WTC11 (cell line): ENCODE results near the gene PDZRN3. TPM values are rescaled to one million over a fixed set of nuclear protein-coding genes. Genes with fewer than 3 reads are reported as not detected.

Source experiments
- ATAC-seq: fragments of 200-7000 bp; cut with Tn5 transposase; 2 replicates; pipeline ENCODE4 v1.10.0; 2021; ENCODE audit warnings: mild to moderate bottlenecking, moderate library complexity
- CTCF ChIA-PET: fragments of 300-600 bp; sonication (Branson Sonifier 250); formaldehyde crosslinking; loops from one replicate; lab custom pipeline; 2021; ENCODE audit warnings: antibody characterized with exemption; lab: Charles Lee
- POLR2A ChIA-PET: fragments of 350-600 bp; sonication (Branson Sonifier 250); formaldehyde crosslinking; loops from one replicate; lab custom pipeline; 2021; ENCODE audit warnings: antibody characterized with exemption; lab: Charles Lee
- DNase-seq: peaks from one replicate; pipeline ENCODE4 v3.0.0; 2021; ENCODE audit warnings: low spot score
- H3K27ac Mint-ChIP-seq: 2 replicates; pipeline ENCODE4 v1.8.0; 2021; ENCODE audit warnings: mixed read lengths
- H3K27me3 Mint-ChIP-seq: 2 replicates; pipeline ENCODE4 v1.8.0; 2021; ENCODE audit warnings: low read depth, mild to moderate bottlenecking, moderate library complexity, mixed read lengths
- H3K36me3 Mint-ChIP-seq: 2 replicates; pipeline ENCODE4 v1.8.0; 2021; ENCODE audit warnings: mixed read lengths
- H3K4me1 Mint-ChIP-seq: 2 replicates; pipeline ENCODE4 v1.8.0; 2022; ENCODE audit warnings: mixed read lengths
- H3K4me3 Mint-ChIP-seq: 2 replicates; pipeline ENCODE4 v1.8.0; 2021; ENCODE audit warnings: mild to moderate bottlenecking, moderate library complexity, mixed read lengths
- H3K9me3 Mint-ChIP-seq: 2 replicates; pipeline ENCODE4 v1.8.0; 2021; ENCODE audit warnings: mixed read lengths
- ATF2 ChIP-seq: sonication (generic); formaldehyde crosslinking; IDR thresholded peaks from 2 replicates; pipeline ENCODE4 v1.8.1; 2022; ENCODE audit warnings: low read depth, missing genetic modification reagents, borderline replicate concordance
- E2F5 ChIP-seq: sonication (generic); formaldehyde crosslinking; IDR thresholded peaks from 2 replicates; pipeline ENCODE4 v1.8.1; 2022; ENCODE audit warnings: mild to moderate bottlenecking, moderate library complexity, missing genetic modification reagents
- ELF4 ChIP-seq: sonication (generic); formaldehyde crosslinking; IDR thresholded peaks from 2 replicates; pipeline ENCODE4 v1.8.1; 2022; ENCODE audit warnings: low read depth, mild to moderate bottlenecking, moderate library complexity, missing genetic modification reagents
- ERG ChIP-seq: fragments of 250-450 bp; sonication (Bioruptor Pico); IDR thresholded peaks from 2 replicates; pipeline ENCODE4 v1.8.0; 2021; ENCODE audit warnings: mild to moderate bottlenecking
- ESRRA ChIP-seq: sonication (generic); formaldehyde crosslinking; IDR thresholded peaks from 2 replicates; pipeline ENCODE4 v1.8.1; 2022; ENCODE audit warnings: mild to moderate bottlenecking, missing genetic modification reagents, borderline replicate concordance
- FOXK1 ChIP-seq: sonication (generic); formaldehyde crosslinking; IDR thresholded peaks from 2 replicates; pipeline ENCODE4 v1.8.0; 2022; ENCODE audit warnings: mild to moderate bottlenecking, moderate library complexity, missing genetic modification reagents
- FOXP1 ChIP-seq: sonication (generic); formaldehyde crosslinking; IDR thresholded peaks from 2 replicates; pipeline ENCODE4 v1.8.0; 2022; ENCODE audit warnings: missing genetic modification reagents, mild to moderate bottlenecking, moderate library complexity, borderline replicate concordance
- FOXP4 ChIP-seq: sonication (generic); formaldehyde crosslinking; IDR thresholded peaks from 2 replicates; pipeline ENCODE4 v1.8.0; 2022; ENCODE audit warnings: mild to moderate bottlenecking, missing genetic modification reagents
- KAT7 ChIP-seq: sonication (generic); formaldehyde crosslinking; IDR thresholded peaks from 2 replicates; pipeline ENCODE4 v1.8.1; 2023; ENCODE audit warnings: missing genetic modification reagents, mild to moderate bottlenecking, borderline replicate concordance
- MLX ChIP-seq: sonication (generic); formaldehyde crosslinking; IDR thresholded peaks from 2 replicates; pipeline ENCODE4 v1.8.1; 2023; ENCODE audit warnings: mild to moderate bottlenecking, missing genetic modification reagents, moderate library complexity
- MXD4 ChIP-seq: fragments of 250-450 bp; sonication (Bioruptor Pico); IDR thresholded peaks from 2 replicates; pipeline ENCODE4 v1.8.0; 2021; ENCODE audit warnings: mild to moderate bottlenecking, moderate library complexity, borderline replicate concordance
- NFATC4 ChIP-seq: fragments of 250-450 bp; sonication (Bioruptor Pico); IDR thresholded peaks from 2 replicates; pipeline ENCODE4 v1.9.0; 2021; ENCODE audit warnings: mild to moderate bottlenecking
- NFE2L1 ChIP-seq: sonication (generic); formaldehyde crosslinking; IDR thresholded peaks from 2 replicates; pipeline ENCODE4 v1.8.1; 2023; ENCODE audit warnings: missing genetic modification reagents
- NR3C1 ChIP-seq: sonication (generic); formaldehyde crosslinking; conservative IDR thresholded peaks from 2 replicates; pipeline ENCODE4 v1.8.1; 2023; ENCODE audit warnings: low read depth, mild to moderate bottlenecking, missing genetic modification reagents
- PRRX2 ChIP-seq: fragments of 250-450 bp; sonication (Bioruptor Pico); IDR thresholded peaks from 2 replicates; pipeline ENCODE4 v1.8.0; 2021; ENCODE audit warnings: mild to moderate bottlenecking
- SP1 ChIP-seq: sonication (generic); formaldehyde crosslinking; conservative IDR thresholded peaks from 2 replicates; pipeline ENCODE4 v1.8.1; 2022; ENCODE audit warnings: missing genetic modification reagents
- ZNF138 ChIP-seq: sonication (generic); formaldehyde crosslinking; conservative IDR thresholded peaks from 2 replicates; pipeline ENCODE4 v1.8.1; 2022; ENCODE audit warnings: mild to moderate bottlenecking, moderate library complexity, missing genetic modification reagents
- total RNA-seq: library from RNA; stranded (reverse); gene quantifications from 3 replicates; pipeline ENCODE4 v1.2.3, GENCODE V29; 2021
- TF ChIP-seq, protein P1 (sequence below): fragments of 250-450 bp; sonication (Bioruptor Pico); IDR thresholded peaks from 2 replicates; pipeline ENCODE4 v1.9.0; 2021; ENCODE audit warnings: mild to moderate bottlenecking, borderline replicate concordance

Gene PDZRN3
- total RNA-seq, 1 experiment from 2014 or later, result 9.5 TPM

GRCh38 chr3:73513260-73513659 is 111.5 kb downstream of the PDZRN3 start (continued):
- no peak for TF ChIP-seq ESRRA (CRISPR knock-in tag)
- TF ChIP-seq E2F5 (CRISPR knock-in tag), result no peak
- no peak for TF ChIP-seq MXD4 (CRISPR knock-in tag)
- TF ChIP-seq, all 79 proteins: peak for 0

GRCh38 chr3:73511571-73512525 is 112.9 kb downstream of the PDZRN3 start:
- H3K36me3 Mint-ChIP-seq, result no peaks in the 10 kb centered on the region
- H3K4me1 Mint-ChIP-seq, result peaks cover 56% of the 10 kb centered on the region
- ATAC-seq (peak; percentile 73), DNase-seq (no peak)
- H3K27me3 Mint-ChIP-seq, result peaks cover 49% of the 10 kb centered on the region
- peak overlapping the region; percentile 24 for H3K4me3 Mint-ChIP-seq
- ChIA-PET POLR2A (interaction anchor here (0.7 kb wide), 1 partner anchor 1516 kb away, joined by 3 read pairs; no protein-coding TSS in a partner anchor), CTCF (interaction anchor here (0.8 to 1.4 kb wide), 2 partner anchors 9 to 112 kb away, joined by 3 to 4 read pairs; no protein-coding TSS in a partner anchor)
- H3K27ac Mint-ChIP-seq, result no peak overlapping the region
- peak; percentile 70; the same call in 1 of the 2 replicates for TF ChIP-seq FOXK1 (CRISPR knock-in tag)
- TF ChIP-seq, protein P1, sequence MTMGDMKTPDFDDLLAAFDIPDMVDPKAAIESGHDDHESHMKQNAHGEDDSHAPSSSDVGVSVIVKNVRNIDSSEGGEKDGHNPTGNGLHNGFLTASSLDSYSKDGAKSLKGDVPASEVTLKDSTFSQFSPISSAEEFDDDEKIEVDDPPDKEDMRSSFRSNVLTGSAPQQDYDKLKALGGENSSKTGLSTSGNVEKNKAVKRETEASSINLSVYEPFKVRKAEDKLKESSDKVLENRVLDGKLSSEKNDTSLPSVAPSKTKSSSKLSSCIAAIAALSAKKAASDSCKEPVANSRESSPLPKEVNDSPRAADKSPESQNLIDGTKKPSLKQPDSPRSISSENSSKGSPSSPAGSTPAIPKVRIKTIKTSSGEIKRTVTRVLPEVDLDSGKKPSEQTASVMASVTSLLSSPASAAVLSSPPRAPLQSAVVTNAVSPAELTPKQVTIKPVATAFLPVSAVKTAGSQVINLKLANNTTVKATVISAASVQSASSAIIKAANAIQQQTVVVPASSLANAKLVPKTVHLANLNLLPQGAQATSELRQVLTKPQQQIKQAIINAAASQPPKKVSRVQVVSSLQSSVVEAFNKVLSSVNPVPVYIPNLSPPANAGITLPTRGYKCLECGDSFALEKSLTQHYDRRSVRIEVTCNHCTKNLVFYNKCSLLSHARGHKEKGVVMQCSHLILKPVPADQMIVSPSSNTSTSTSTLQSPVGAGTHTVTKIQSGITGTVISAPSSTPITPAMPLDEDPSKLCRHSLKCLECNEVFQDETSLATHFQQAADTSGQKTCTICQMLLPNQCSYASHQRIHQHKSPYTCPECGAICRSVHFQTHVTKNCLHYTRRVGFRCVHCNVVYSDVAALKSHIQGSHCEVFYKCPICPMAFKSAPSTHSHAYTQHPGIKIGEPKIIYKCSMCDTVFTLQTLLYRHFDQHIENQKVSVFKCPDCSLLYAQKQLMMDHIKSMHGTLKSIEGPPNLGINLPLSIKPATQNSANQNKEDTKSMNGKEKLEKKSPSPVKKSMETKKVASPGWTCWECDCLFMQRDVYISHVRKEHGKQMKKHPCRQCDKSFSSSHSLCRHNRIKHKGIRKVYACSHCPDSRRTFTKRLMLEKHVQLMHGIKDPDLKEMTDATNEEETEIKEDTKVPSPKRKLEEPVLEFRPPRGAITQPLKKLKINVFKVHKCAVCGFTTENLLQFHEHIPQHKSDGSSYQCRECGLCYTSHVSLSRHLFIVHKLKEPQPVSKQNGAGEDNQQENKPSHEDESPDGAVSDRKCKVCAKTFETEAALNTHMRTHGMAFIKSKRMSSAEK (CRISPR knock-in tag), result no peak
- H3K9me3 Mint-ChIP-seq, result no peaks in the 10 kb centered on the region

DNA sequence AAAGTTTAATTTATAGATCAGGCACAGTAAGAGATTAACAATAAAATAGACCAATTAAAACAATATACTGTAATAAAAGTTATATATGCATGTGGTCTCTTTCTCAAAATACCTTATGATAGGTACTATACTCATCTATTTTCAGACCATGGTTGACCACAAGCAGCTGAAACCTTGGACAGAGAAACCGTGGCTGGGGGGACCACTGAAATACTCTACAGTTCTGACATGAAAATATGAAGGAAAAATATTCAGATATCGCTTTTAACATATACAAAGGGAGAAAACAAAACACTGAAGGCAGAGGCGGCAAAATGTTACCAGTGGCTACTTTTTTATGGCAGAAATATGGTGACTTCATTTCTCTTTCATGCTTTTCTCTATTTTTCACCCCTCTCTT is 114.0 kb downstream of the PDZRN3 start:
- TF ChIP-seq PRRX2 (CRISPR knock-in tag) (no peak), ATF2 (CRISPR knock-in tag) (no peak), ELF4 (CRISPR knock-in tag) (no peak), NR3C1 (CRISPR knock-in tag) (no peak), ZNF138 (CRISPR knock-in tag) (no peak), FOXP4 (CRISPR knock-in tag) (no peak), MLX (CRISPR knock-in tag) (no peak), FOXP1 (CRISPR knock-in tag) (no peak), NFE2L1 (CRISPR knock-in tag) (no peak), ERG (CRISPR knock-in tag) (no peak), SP1 (CRISPR knock-in tag) (no peak), NFATC4 (CRISPR knock-in tag) (no peak), KAT7 (CRISPR knock-in tag) (no peak)
- Mint-ChIP-seq H3K27me3 (peaks cover 49% of the 10 kb centered on the region), H3K9me3 (no peaks in the 10 kb centered on the region), H3K4me1 (peaks cover 59% of the 10 kb centered on the region), H3K27ac (no peak overlapping the region), H3K36me3 (no peaks in the 10 kb centered on the region), H3K4me3 (no peak overlapping the region)
- POLR2A ChIA-PET, result interaction anchor here (0.7 kb wide), 1 partner anchor 1517 kb away, joined by 3 read pairs; no protein-coding TSS in a partner anchor
- ATAC-seq (no peak), DNase-seq (no peak)
- CTCF ChIA-PET, result interaction anchor here (0.8 to 1.4 kb wide), 2 partner anchors 8 to 113 kb away, joined by 3 to 4 read pairs; no protein-coding TSS in a partner anchor
